Ishikawa (cell line): Measurements from ENCODE around the gene VPS16.

Experiments used
- CEBPB ChIP-seq: IDR thresholded peaks from 2 replicates; pipeline ENCODE4 v1.6.1; 2012
- EGR1 ChIP-seq: IDR thresholded peaks from 2 replicates; pipeline ENCODE4 v1.6.1; 2012
- EP300 ChIP-seq: IDR thresholded peaks from 2 replicates; pipeline ENCODE4 v1.6.1; 2012; ENCODE audit warnings: borderline replicate concordance
- FOXM1 ChIP-seq: IDR thresholded peaks from 2 replicates; pipeline ENCODE4 v1.6.1; 2012; ENCODE audit warnings: low read depth, borderline replicate concordance
- TAF1 ChIP-seq: IDR thresholded peaks from 2 replicates; pipeline ENCODE4 v1.6.1; 2012; ENCODE audit warnings: low read depth, mild to moderate bottlenecking
- TEAD4 ChIP-seq: IDR thresholded peaks from 2 replicates; pipeline ENCODE4 v1.6.1; 2012
- YY1 ChIP-seq: IDR thresholded peaks from 2 replicates; pipeline ENCODE4 v1.6.1; 2012; ENCODE audit warnings: low read depth
- TF ChIP-seq, protein P1 (sequence below): IDR thresholded peaks from 2 replicates; pipeline ENCODE4 v1.6.1; 2012

DNA sequence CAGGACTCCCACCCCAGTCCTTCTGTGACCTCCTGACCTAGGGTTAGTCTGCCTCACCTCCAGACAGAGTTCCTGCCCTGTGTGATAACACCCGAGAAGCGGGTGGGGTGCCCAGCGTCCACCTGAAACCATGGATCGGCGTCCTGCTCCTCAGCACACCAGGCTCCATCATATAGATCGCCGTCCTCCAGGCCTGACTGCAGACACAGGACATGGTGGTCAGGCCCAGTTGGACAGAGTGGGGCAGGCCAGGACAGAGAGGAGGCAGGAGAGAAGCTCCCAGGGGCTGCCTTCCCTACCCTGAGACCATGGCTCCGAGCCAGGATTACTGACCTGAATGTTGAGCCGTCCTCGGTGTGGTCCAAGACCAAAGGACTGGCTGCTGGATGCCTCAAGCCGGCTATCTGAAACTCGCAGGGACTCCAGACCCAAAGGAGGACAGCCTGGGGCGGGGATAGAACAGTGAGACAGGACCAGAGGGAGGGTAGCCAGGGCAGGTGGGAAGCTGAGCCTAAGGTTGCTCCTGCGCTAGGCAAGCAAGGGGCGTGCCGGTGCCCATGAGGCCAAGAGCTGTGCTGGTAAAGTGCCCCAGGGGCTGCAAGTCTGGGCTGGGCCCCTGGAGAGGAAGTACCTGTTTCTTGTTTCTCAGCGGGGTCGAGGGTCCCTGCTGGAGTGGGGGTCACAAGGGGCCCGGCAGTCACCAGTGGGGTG, 42.3 kb upstream of the VPS16 start:
- TF ChIP-seq TEAD4, result no peak
- TF ChIP-seq EP300, result no peak
- TF ChIP-seq EGR1, result no peak
- no peak for TF ChIP-seq CEBPB
- TF ChIP-seq, protein P1, sequence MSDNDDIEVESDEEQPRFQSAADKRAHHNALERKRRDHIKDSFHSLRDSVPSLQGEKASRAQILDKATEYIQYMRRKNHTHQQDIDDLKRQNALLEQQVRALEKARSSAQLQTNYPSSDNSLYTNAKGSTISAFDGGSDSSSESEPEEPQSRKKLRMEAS, result no peak
- no peak for TF ChIP-seq YY1
- no peak for TF ChIP-seq TAF1
- no peak for TF ChIP-seq FOXM1
